ENCODE results near the gene IGFBP4. TPM values are rescaled to one million over a fixed set of nuclear protein-coding genes. Genes with fewer than 3 reads are reported as not detected.

The IGFBP4 gene
- polyA plus RNA-seq, 1 experiment = 1,200 TPM

DNA sequence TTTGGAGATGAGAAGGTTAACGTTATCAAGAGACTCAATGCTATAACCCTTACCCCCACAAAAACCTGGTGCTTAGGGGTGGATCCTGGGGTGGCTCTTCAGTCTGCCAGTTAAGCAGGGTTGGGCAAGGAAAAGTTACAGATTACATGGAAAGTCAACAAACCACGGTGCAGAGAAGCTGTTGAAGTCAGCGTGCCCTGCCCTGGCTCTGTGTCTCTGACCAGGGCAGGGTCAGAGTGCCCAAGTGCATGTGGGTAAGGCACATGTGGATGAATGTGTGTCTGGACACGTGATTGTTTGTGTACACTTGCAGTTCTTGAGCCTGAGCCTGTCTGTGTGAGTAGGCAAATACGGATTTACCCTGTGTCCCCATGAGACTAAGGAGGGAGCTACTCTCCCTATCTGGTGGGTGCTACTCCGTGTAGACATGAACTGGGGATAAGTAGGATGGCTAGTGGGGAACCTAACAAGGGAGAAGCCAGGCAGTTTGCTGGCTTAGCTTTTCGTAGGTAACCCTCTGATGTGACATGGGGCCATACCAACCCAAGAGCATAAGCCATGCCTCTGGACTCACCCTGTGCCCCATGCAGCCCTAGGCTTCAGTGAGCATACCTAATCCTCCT lies 5.5 kb downstream of the IGFBP4 start:
- ChIA-PET CTCF (interaction anchor here (1.1 to 3.9 kb wide), 9 partner anchors 9 to 112 kb away, joined by 4 to 24 read pairs (median 6); no protein-coding TSS in a partner anchor), POLR2A (interaction anchor here (0.6 to 1.7 kb wide), 4 partner anchors 49 to 1487 kb away, joined by 3 to 5 read pairs (median 4); no protein-coding TSS in a partner anchor)
- Histone ChIP-seq H3K4me3 (ENCODE audit: low read depth, low read length) (peak overlapping the region; percentile 95), H3K36me3 (ENCODE audit: control insufficient read depth, insufficient read depth, low read length) (peaks cover 31% of the 10 kb centered on the region), H3K27me3 (ENCODE audit: control insufficient read depth, insufficient read depth, low read length) (no peaks in the 10 kb centered on the region)
- TF ChIP-seq, protein P1, sequence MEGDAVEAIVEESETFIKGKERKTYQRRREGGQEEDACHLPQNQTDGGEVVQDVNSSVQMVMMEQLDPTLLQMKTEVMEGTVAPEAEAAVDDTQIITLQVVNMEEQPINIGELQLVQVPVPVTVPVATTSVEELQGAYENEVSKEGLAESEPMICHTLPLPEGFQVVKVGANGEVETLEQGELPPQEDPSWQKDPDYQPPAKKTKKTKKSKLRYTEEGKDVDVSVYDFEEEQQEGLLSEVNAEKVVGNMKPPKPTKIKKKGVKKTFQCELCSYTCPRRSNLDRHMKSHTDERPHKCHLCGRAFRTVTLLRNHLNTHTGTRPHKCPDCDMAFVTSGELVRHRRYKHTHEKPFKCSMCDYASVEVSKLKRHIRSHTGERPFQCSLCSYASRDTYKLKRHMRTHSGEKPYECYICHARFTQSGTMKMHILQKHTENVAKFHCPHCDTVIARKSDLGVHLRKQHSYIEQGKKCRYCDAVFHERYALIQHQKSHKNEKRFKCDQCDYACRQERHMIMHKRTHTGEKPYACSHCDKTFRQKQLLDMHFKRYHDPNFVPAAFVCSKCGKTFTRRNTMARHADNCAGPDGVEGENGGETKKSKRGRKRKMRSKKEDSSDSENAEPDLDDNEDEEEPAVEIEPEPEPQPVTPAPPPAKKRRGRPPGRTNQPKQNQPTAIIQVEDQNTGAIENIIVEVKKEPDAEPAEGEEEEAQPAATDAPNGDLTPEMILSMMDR (IDR thresholded peaks at IDR 0.05; ENCODE audit: insufficient read depth, low read depth, low read length) = no peak
- DNase-seq (ENCODE audit: low read depth) = no peak

DNA sequence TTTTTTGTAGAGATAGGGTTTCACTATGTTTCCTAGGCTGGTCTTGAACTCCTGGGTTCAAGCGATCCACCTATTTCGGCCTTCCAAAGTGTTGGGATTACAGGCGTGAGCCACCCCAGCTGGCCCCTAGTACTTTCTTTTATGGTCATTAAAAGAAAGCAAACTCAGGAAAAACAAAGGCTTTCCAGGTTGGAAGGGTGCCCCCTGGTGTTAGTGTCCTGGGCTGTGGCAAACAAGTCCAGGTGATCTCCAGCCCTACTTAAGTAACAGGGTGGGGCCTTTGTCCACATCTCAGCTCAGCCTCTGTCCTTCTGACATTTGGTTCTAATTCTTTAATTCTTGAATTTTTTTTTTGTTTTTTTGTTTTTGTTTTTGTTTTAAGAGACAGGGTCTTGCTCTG lies 6.9 kb downstream of the IGFBP4 start:
- Histone ChIP-seq H3K4me3 (ENCODE audit: low read depth, low read length) (no peak overlapping the region), H3K27me3 (ENCODE audit: control insufficient read depth, insufficient read depth, low read length) (no peaks in the 10 kb centered on the region), H3K36me3 (ENCODE audit: control insufficient read depth, insufficient read depth, low read length) (peaks cover 36% of the 10 kb centered on the region)
- no peak for DNase-seq (ENCODE audit: low read depth)
- TF ChIP-seq, protein P1 (IDR thresholded peaks at IDR 0.05; ENCODE audit: insufficient read depth, low read depth, low read length) = peak; percentile 70
- POLR2A ChIA-PET = interaction anchor here (0.6 to 0.7 kb wide), 2 partner anchors 14 to 102 kb away, joined by 5 to 6 read pairs; no protein-coding TSS in a partner anchor
- CTCF ChIA-PET = interaction anchor here (0.6 to 3.9 kb wide), 17 partner anchors 8 to 1548 kb away, joined by 3 to 24 read pairs (median 4); partner anchors contain the start of gene TOP2A

DNA sequence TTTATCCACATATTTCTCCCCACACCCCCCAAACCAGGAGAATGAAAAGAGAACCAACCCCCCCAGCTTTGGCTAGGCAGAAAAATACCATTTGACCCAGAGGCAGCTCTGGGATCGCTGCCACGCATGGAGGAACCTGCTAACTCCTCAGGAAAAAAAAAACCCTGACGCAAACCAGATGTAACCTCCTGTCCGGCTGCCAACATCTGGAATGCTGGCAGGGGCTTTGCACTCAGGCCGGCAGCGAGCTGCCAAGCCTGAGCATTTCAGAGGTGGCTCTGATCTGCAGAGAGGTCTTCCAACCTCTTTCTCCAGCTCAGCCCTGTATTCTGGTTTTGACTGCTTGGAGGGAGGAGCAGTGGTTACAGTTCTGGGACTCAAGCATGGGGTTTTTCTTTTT lies 8.2 kb downstream of the IGFBP4 start:
- ChIA-PET POLR2A (interaction anchor here (0.6 to 1.1 kb wide), 5 partner anchors 9 to 573 kb away, joined by 3 to 18 read pairs (median 4); no protein-coding TSS in a partner anchor), CTCF (interaction anchor here (0.6 to 3.7 kb wide), 10 partner anchors 9 to 1215 kb away, joined by 3 to 18 read pairs (median 4); partner anchors contain the start of gene GJD3)
- Histone ChIP-seq H3K27me3 (ENCODE audit: control insufficient read depth, insufficient read depth, low read length) (no peaks in the 10 kb centered on the region), H3K4me3 (ENCODE audit: low read depth, low read length) (no peak overlapping the region), H3K36me3 (ENCODE audit: control insufficient read depth, insufficient read depth, low read length) (peaks cover 39% of the 10 kb centered on the region)
- TF ChIP-seq, protein P1 (IDR thresholded peaks at IDR 0.05; ENCODE audit: insufficient read depth, low read depth, low read length) = no peak
- DNase-seq (ENCODE audit: low read depth) = peak; percentile 79

DNA sequence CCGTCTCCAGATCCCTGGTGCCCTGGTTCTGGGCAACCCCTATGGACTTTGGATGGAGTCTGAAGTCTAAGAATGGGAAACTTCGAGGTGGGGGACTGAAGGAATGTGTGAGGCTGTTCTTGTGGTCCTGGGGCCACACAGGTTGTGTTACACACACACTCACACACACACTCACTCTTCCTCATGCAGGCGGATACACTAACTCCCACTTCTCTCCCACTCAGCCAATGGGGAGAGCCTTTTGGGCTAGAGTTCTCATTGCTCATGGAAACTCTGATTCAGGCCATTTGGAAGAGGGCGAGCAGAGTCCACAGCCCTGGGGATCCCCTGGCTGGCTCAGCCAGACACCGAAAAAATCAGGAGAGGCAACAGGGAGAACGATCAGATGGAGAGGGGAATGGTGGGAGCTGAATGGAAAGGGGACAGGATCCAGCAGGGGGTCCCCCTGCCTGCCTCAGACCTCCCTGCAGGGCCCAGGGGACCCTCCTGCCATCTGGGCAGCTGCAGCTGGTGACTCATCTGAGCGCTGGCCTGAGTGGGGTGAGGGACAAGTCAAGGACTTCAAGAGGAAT lies 9.1 kb downstream of the IGFBP4 start:
- Histone ChIP-seq H3K27me3 (ENCODE audit: control insufficient read depth, insufficient read depth, low read length) (no peaks in the 10 kb centered on the region), H3K4me3 (ENCODE audit: low read depth, low read length) (no peak overlapping the region), H3K36me3 (ENCODE audit: control insufficient read depth, insufficient read depth, low read length) (peaks cover 37% of the 10 kb centered on the region)
- TF ChIP-seq, protein P1 (IDR thresholded peaks at IDR 0.05; ENCODE audit: insufficient read depth, low read depth, low read length) = no peak
- ChIA-PET POLR2A (no interaction called here), CTCF (interaction anchor here (1.3 to 3.7 kb wide), 6 partner anchors 10 to 1214 kb away, joined by 4 to 18 read pairs (median 10); no protein-coding TSS in a partner anchor)
- DNase-seq (ENCODE audit: low read depth) = peak; percentile 55

DNA sequence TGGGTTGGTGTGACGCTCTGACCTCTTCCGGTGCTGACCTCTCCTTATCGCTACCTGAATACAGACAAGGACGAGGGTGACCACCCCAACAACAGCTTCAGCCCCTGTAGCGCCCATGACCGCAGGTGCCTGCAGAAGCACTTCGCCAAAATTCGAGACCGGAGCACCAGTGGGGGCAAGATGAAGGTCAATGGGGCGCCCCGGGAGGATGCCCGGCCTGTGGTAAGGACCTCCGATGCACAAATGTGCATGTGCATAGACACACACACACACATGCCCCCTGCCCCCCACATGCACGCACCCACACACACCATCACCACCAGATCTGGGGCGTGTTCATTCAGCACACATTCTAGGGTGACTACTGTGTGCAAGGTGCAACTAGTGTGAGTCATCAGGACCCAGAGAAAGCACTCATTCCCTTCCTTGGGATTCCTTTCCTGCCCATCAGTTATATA lies 9.7 kb downstream of the IGFBP4 start:
- Histone ChIP-seq H3K4me3 (ENCODE audit: low read depth, low read length) (no peak overlapping the region), H3K27me3 (ENCODE audit: control insufficient read depth, insufficient read depth, low read length) (no peaks in the 10 kb centered on the region), H3K36me3 (ENCODE audit: control insufficient read depth, insufficient read depth, low read length) (peaks cover 38% of the 10 kb centered on the region)
- TF ChIP-seq, protein P1 (IDR thresholded peaks at IDR 0.05; ENCODE audit: insufficient read depth, low read depth, low read length) = no peak
- POLR2A ChIA-PET = interaction anchor here (0.9 kb wide), 1 partner anchor 81 kb away, joined by 6 read pairs; no protein-coding TSS in a partner anchor
- CTCF ChIA-PET = interaction anchor here (1.0 to 3.1 kb wide), 6 partner anchors 9 to 107 kb away, joined by 3 to 18 read pairs (median 4); no protein-coding TSS in a partner anchor
- no peak for DNase-seq (ENCODE audit: low read depth)

Data from BJ (cell line).